Activated B cell treated with CpG ODN at 0.5 μM for 24 hours (primary cell): ENCODE measurements around the gene PKD1. TPM values are rescaled to one million over a fixed set of nuclear protein-coding genes. Genes with fewer than 3 reads are reported as not detected.

Experiments used
- ATAC-seq: fragments of 200-7000 bp; cut with Tn5 transposase; one replicate; pipeline ENCODE4 v1.10.0; 2021; ENCODE audit warnings: low read depth, mild to moderate bottlenecking, moderate library complexity
- CTCF ChIA-PET: fragments of 350-600 bp; sonication (Branson Sonifier 250); formaldehyde crosslinking; loops from one replicate; lab custom pipeline; 2021; ENCODE audit warnings: antibody characterized with exemption; lab: Charles Lee
- POLR2A ChIA-PET: fragments of 350-600 bp; sonication (Branson Sonifier 250); formaldehyde crosslinking; loops from one replicate; lab custom pipeline; 2021; ENCODE audit warnings: antibody characterized with exemption; lab: Charles Lee
- DNase-seq: peaks from one replicate; pipeline ENCODE4 v3.0.0; 2022
- H3K27ac Mint-ChIP-seq: one replicate; pipeline ENCODE4 v1.8.0; 2020; ENCODE audit warnings: mixed read lengths
- H3K27me3 Mint-ChIP-seq: one replicate; pipeline ENCODE4 v1.8.0; 2021; ENCODE audit warnings: mixed read lengths
- H3K36me3 Mint-ChIP-seq: one replicate; pipeline ENCODE4 v1.8.0; 2021; ENCODE audit warnings: low read depth, mixed read lengths
- H3K4me1 Mint-ChIP-seq: one replicate; pipeline ENCODE4 v1.8.0; 2021; ENCODE audit warnings: mixed read lengths
- H3K4me3 Mint-ChIP-seq: one replicate; pipeline ENCODE4 v1.8.0; 2020; ENCODE audit warnings: mild to moderate bottlenecking, mixed read lengths
- H3K9me3 Mint-ChIP-seq: one replicate; pipeline ENCODE4 v1.8.0; 2020; ENCODE audit warnings: mixed read lengths
- CTCF ChIP-seq: fragments of 200-600 bp; IDR thresholded peaks from one replicate; pipeline ENCODE4 v1.8.0; 2022; ENCODE audit warnings: antibody characterized with exemption, mild to moderate bottlenecking
- intact Hi-C: fragments of 100-400 bp; cut with micrococcal nuclease; formaldehyde crosslinking; loops from one replicate; pipeline ENCODE4 v1.15.1; 2024
- total RNA-seq: library from RNA; stranded (reverse); gene quantifications from 2 replicates; pipeline ENCODE4 v1.2.3, GENCODE V29; 2022

PKD1 gene
- total RNA-seq, 1 donor from 2014 or later = 84.2 TPM

GRCh38 chr16:2063861-2064260, 71.8 kb downstream of the PKD1 start:
- intact Hi-C loops = no loop called here
- Mint-ChIP-seq H3K36me3 (peaks cover 62% of the 10 kb centered on the region), H3K27ac (no peak overlapping the region), H3K27me3 (no peaks in the 10 kb centered on the region), H3K9me3 (no peaks in the 10 kb centered on the region), H3K4me3 (no peak overlapping the region), H3K4me1 (no peaks in the 10 kb centered on the region)
- no peak for TF ChIP-seq CTCF
- ChIA-PET POLR2A (no interaction called here), CTCF (no interaction called here)
- DNase-seq (no peak), ATAC-seq (no peak)

GRCh38 chr16:2062801-2063200, 72.9 kb downstream of the PKD1 start:
- no peak for ATAC-seq
- H3K4me3 Mint-ChIP-seq = no peak overlapping the region

GRCh38 chr16:2061526-2061925, 74.2 kb downstream of the PKD1 start:
- H3K4me3 Mint-ChIP-seq = no peak overlapping the region
- H3K36me3 Mint-ChIP-seq = peaks cover 61% of the 10 kb centered on the region
- TF ChIP-seq CTCF = no peak
- no peaks in the 10 kb centered on the region for H3K27me3 Mint-ChIP-seq
- ChIA-PET POLR2A (no interaction called here), CTCF (no interaction called here)
- DNase-seq (no peak), ATAC-seq (no peak)
- intact Hi-C loops = no loop called here
- H3K4me1 Mint-ChIP-seq = no peaks in the 10 kb centered on the region
- no peak overlapping the region for H3K27ac Mint-ChIP-seq
- H3K9me3 Mint-ChIP-seq = no peaks in the 10 kb centered on the region

More at GRCh38 chr16:2062801-2063200, 72.9 kb downstream of the PKD1 start:
- no peak overlapping the region for H3K27ac Mint-ChIP-seq
- no peak for DNase-seq
- no peaks in the 10 kb centered on the region for H3K4me1 Mint-ChIP-seq
- peaks cover 60% of the 10 kb centered on the region for H3K36me3 Mint-ChIP-seq
- H3K9me3 Mint-ChIP-seq = no peaks in the 10 kb centered on the region
- ChIA-PET POLR2A (no interaction called here), CTCF (no interaction called here)
- intact Hi-C loops = no loop called here
- TF ChIP-seq CTCF = no peak
- H3K27me3 Mint-ChIP-seq = no peaks in the 10 kb centered on the region

- Mint-ChIP-seq H3K4me3 (no peak overlapping the region), H3K36me3 (peaks cover 59% of the 10 kb centered on the region), H3K27me3 (no peaks in the 10 kb centered on the region), H3K4me1 (no peaks in the 10 kb centered on the region), H3K27ac (no peak overlapping the region), H3K9me3 (no peaks in the 10 kb centered on the region)
- CTCF ChIA-PET = no interaction called here
- POLR2A ChIA-PET = no interaction called here
- TF ChIP-seq CTCF = no peak
- intact Hi-C loops = no loop called here
- no peak for ATAC-seq
- no peak for DNase-seq
These were observed 74.7 kb downstream of the PKD1 start for GRCh38 chr16:2061023-2061422.

GRCh38 chr16:2060346-2060745, 75.4 kb downstream of the PKD1 start:
- Mint-ChIP-seq H3K36me3 (peaks cover 55% of the 10 kb centered on the region), H3K4me3 (no peak overlapping the region), H3K27me3 (no peaks in the 10 kb centered on the region), H3K9me3 (no peaks in the 10 kb centered on the region), H3K4me1 (no peaks in the 10 kb centered on the region), H3K27ac (no peak overlapping the region)
- DNase-seq (no peak), ATAC-seq (no peak)
- CTCF ChIA-PET = no interaction called here
- intact Hi-C loops = no loop called here
- TF ChIP-seq CTCF = no peak
- POLR2A ChIA-PET = no interaction called here
